HG03520 (cell line): ENCODE measurements around the gene KRT85.
"Not testable (repeated sequence)": the region's sequence is repeated elsewhere in the genome, so short reads cannot be mapped to it uniquely, and the experiment has no call there.

Experiments
- ATAC-seq: cut with Tn5 transposase; IDR thresholded peaks from one replicate; pipeline ENCODE4 v1.9.1; 2021; ENCODE audit warnings: mild to moderate bottlenecking, moderate library complexity; ENCODE audit not compliant: unreplicated experiment

Gene KRT85

GRCh38 chr12:52350786-52351185 lies 16.5 kb downstream of the KRT85 start:
- no peak for ATAC-seq

- ATAC-seq, result no peak
These were observed 17.2 kb downstream of the KRT85 start for GRCh38 chr12:52350021-52350620.

- no peak for ATAC-seq
These were observed 18.1 kb downstream of the KRT85 start for GRCh38 chr12:52349196-52349595.

GRCh38 chr12:52347551-52348510 lies 19.4 kb downstream of the KRT85 start:
- ATAC-seq, result no peak

GRCh38 chr12:52347016-52347415 lies 20.3 kb downstream of the KRT85 start:
- ATAC-seq, result no peak

GRCh38 chr12:52346593-52346992 lies 20.7 kb downstream of the KRT85 start:
- no peak for ATAC-seq

GRCh38 chr12:52345041-52345440 lies 22.2 kb downstream of the KRT85 start:
- not testable (repeated sequence) for ATAC-seq

GRCh38 chr12:52344111-52344510 lies 23.2 kb downstream of the KRT85 start:
- no peak for ATAC-seq

GRCh38 chr12:52343550-52343949 lies 23.7 kb downstream of the KRT85 start:
- no peak for ATAC-seq

- ATAC-seq, result no peak
These were observed 24.3 kb downstream of the KRT85 start for GRCh38 chr12:52342781-52343490.

- ATAC-seq, result no peak
These were observed 26.2 kb downstream of the KRT85 start for GRCh38 chr12:52341066-52341580.

- ATAC-seq, result no peak
These were observed 28.9 kb downstream of the KRT85 start for GRCh38 chr12:52338241-52338960.

GRCh38 chr12:52337054-52337453 lies 30.2 kb downstream of the KRT85 start:
- ATAC-seq, result no peak

- no peak for ATAC-seq
These were observed 30.6 kb downstream of the KRT85 start for GRCh38 chr12:52336641-52337040.

- ATAC-seq, result no peak
These were observed 31.6 kb downstream of the KRT85 start for GRCh38 chr12:52335598-52336262.

GRCh38 chr12:52334185-52334584 lies 33.1 kb downstream of the KRT85 start:
- no peak for ATAC-seq

GRCh38 chr12:52333321-52333720 lies 34.0 kb downstream of the KRT85 start:
- ATAC-seq, result no peak

GRCh38 chr12:52332381-52332780 lies 34.9 kb downstream of the KRT85 start:
- ATAC-seq, result no peak

- no peak for ATAC-seq
These were observed 35.4 kb downstream of the KRT85 start for GRCh38 chr12:52331833-52332232.

GRCh38 chr12:52331039-52331438 lies 36.2 kb downstream of the KRT85 start:
- ATAC-seq, result no peak
